ENCODE results near the gene ARSI. TPM values are rescaled to one million over a fixed set of nuclear protein-coding genes. Genes with fewer than 3 reads are reported as not detected.

ARSI gene
- total RNA-seq, 1 donor from 2014 or later, result 0.51 TPM

- Mint-ChIP-seq H3K27me3 (ENCODE audit: low read depth) (no peaks in the 10 kb centered on the region), H3K36me3 (ENCODE audit: low read depth) (no peaks in the 10 kb centered on the region), H3K4me1 (peaks cover 26% of the 10 kb centered on the region), H3K9me3 (no peaks in the 10 kb centered on the region), H3K27ac (ENCODE audit: unreplicated experiment) (no peak overlapping the region), H3K4me3 (no peak overlapping the region)
- TF ChIP-seq, protein P1, sequence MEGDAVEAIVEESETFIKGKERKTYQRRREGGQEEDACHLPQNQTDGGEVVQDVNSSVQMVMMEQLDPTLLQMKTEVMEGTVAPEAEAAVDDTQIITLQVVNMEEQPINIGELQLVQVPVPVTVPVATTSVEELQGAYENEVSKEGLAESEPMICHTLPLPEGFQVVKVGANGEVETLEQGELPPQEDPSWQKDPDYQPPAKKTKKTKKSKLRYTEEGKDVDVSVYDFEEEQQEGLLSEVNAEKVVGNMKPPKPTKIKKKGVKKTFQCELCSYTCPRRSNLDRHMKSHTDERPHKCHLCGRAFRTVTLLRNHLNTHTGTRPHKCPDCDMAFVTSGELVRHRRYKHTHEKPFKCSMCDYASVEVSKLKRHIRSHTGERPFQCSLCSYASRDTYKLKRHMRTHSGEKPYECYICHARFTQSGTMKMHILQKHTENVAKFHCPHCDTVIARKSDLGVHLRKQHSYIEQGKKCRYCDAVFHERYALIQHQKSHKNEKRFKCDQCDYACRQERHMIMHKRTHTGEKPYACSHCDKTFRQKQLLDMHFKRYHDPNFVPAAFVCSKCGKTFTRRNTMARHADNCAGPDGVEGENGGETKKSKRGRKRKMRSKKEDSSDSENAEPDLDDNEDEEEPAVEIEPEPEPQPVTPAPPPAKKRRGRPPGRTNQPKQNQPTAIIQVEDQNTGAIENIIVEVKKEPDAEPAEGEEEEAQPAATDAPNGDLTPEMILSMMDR (conservative IDR thresholded peaks at IDR 0.05), result no peak
- no peak for DNase-seq (ENCODE audit: low read depth, low spot score)
Observed at GRCh38 chr5:150327139-150327538, 24.4 kb upstream of the ARSI start.

GRCh38 chr5:150326707-150327106, 24.0 kb upstream of the ARSI start:
- no peaks in the 10 kb centered on the region for H3K9me3 Mint-ChIP-seq
- H3K4me3 Mint-ChIP-seq, result no peak overlapping the region
- no peak overlapping the region for H3K27ac Mint-ChIP-seq (ENCODE audit: unreplicated experiment)
- TF ChIP-seq, protein P1 (conservative IDR thresholded peaks at IDR 0.05), result no peak
- H3K4me1 Mint-ChIP-seq, result peaks cover 26% of the 10 kb centered on the region
- no peaks in the 10 kb centered on the region for H3K36me3 Mint-ChIP-seq (ENCODE audit: low read depth)
- no peak for DNase-seq (ENCODE audit: low read depth, low spot score)
- H3K27me3 Mint-ChIP-seq (ENCODE audit: low read depth), result no peaks in the 10 kb centered on the region

GRCh38 chr5:150325426-150325825, 22.7 kb upstream of the ARSI start:
- Mint-ChIP-seq H3K36me3 (ENCODE audit: low read depth) (no peaks in the 10 kb centered on the region), H3K27ac (ENCODE audit: unreplicated experiment) (no peak overlapping the region), H3K4me1 (peaks cover 30% of the 10 kb centered on the region), H3K27me3 (ENCODE audit: low read depth) (no peaks in the 10 kb centered on the region), H3K9me3 (peaks cover 2% of the 10 kb centered on the region), H3K4me3 (no peak overlapping the region)
- DNase-seq (ENCODE audit: low read depth, low spot score), result no peak
- TF ChIP-seq, protein P1 (conservative IDR thresholded peaks at IDR 0.05), result no peak

DNA sequence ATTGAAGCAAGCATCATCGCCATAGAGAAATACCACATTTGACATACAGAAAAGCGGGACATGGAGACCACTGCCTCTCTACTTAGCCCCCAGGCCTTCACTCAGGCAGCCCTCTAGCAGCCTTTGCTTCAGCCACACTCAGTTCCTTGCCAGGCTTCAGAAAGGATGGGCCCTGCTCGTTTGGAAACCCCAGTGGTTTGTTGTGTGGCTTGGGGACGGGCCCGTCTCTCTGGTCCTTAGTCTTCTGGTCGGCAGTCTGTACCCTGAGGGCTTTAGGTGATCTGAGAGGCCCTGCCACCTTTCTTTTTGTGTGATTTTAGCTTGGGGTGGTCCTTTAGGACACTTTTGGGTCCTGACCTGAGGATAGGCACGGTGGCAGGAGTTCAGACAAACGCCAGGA, 21.1 kb upstream of the ARSI start:
- peaks cover 2% of the 10 kb centered on the region for H3K9me3 Mint-ChIP-seq
- H3K27ac Mint-ChIP-seq (ENCODE audit: unreplicated experiment), result no peak overlapping the region
- H3K36me3 Mint-ChIP-seq (ENCODE audit: low read depth), result no peaks in the 10 kb centered on the region
- H3K4me1 Mint-ChIP-seq, result peaks cover 28% of the 10 kb centered on the region
- no peaks in the 10 kb centered on the region for H3K27me3 Mint-ChIP-seq (ENCODE audit: low read depth)
- no peak overlapping the region for H3K4me3 Mint-ChIP-seq
- TF ChIP-seq, protein P1 (conservative IDR thresholded peaks at IDR 0.05), result no peak
- DNase-seq (ENCODE audit: low read depth, low spot score), result no peak

DNA sequence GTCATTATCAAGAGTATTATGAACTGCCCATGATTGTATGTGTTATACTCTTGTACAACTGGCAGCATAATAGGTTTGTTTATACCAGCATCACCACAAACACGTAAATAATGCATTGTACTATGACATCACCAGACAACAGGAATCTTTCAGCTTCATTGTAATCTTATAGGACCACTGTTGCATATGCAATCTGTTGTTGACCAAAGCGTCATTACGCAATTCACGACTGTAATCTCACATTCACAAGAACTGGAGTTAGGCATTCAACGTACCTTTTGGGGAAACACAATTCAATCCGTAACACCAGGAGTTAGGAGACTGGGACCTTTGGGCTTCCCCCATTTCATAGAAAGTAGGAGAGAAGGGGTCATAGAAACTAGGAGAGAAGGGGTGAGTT, 20.4 kb upstream of the ARSI start:
- H3K27me3 Mint-ChIP-seq (ENCODE audit: low read depth), result no peaks in the 10 kb centered on the region
- H3K27ac Mint-ChIP-seq (ENCODE audit: unreplicated experiment), result no peak overlapping the region
- no peaks in the 10 kb centered on the region for H3K36me3 Mint-ChIP-seq (ENCODE audit: low read depth)
- TF ChIP-seq, protein P1 (conservative IDR thresholded peaks at IDR 0.05), result no peak
- H3K4me1 Mint-ChIP-seq, result peaks cover 34% of the 10 kb centered on the region
- DNase-seq (ENCODE audit: low read depth, low spot score), result no peak
- no peak overlapping the region for H3K4me3 Mint-ChIP-seq
- H3K9me3 Mint-ChIP-seq, result peaks cover 2% of the 10 kb centered on the region

DNA sequence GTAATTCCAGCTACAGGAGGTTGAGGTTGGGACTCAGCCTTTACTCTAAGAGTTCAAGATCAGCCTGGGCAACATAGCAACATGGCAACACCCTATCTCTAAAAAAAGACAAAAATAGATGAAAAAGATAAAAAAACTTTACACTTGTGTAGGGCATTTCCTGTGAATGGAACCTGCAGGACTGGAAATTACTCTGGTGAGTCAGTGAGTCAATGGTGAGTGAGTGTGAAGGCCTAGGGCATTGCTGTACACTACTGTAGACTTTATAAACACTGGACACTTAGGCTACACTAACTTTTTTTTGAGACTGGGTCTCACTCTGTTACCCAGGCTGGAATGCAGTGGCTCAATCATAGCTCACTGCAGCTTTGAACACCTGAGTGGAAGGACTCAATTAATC, 19.5 kb upstream of the ARSI start:
- H3K4me1 Mint-ChIP-seq, result peaks cover 38% of the 10 kb centered on the region
- DNase-seq (ENCODE audit: low read depth, low spot score), result no peak
- TF ChIP-seq, protein P1 (conservative IDR thresholded peaks at IDR 0.05), result no peak
- peaks cover 2% of the 10 kb centered on the region for H3K9me3 Mint-ChIP-seq
- no peak overlapping the region for H3K4me3 Mint-ChIP-seq
- no peaks in the 10 kb centered on the region for H3K27me3 Mint-ChIP-seq (ENCODE audit: low read depth)
- H3K36me3 Mint-ChIP-seq (ENCODE audit: low read depth), result no peaks in the 10 kb centered on the region
- H3K27ac Mint-ChIP-seq (ENCODE audit: unreplicated experiment), result no peak overlapping the region
